ENCODE data around the gene TAS2R30.
"Not testable (repeated sequence)": the region's sequence is repeated elsewhere in the genome, so short reads cannot be mapped to it uniquely, and the experiment has no call there.

The TAS2R30 gene

DNA sequence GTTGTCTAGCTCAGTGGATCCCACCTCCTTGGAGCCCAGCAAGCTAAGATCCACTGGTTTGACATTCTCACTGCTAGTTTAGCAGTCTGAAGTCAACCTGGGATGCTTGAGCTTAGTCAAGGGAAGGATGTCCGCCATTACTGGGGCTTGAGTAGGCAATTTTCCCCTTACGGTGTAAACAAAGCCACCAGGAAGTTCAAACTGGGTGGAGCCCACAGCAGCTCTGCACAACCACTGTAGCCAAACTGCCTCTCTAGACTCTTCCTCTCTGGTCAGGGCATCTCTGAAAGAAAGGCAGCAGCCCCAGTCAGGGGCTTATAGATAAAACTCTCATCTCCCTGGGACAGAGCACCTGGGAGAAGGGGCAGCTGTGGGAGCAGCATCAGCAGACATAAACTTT lies 25.6 kb downstream of the TAS2R30 start:
- Mint-ChIP-seq H3K27me3 (ENCODE audit: low read depth) (no peaks in the 10 kb centered on the region), H3K27ac (no peak overlapping the region), H3K36me3 (ENCODE audit: low read depth) (peaks cover 85% of the 10 kb centered on the region), H3K9me3 (peaks cover 70% of the 10 kb centered on the region), H3K4me1 (no peaks in the 10 kb centered on the region), H3K4me3 (no peak overlapping the region)
- TF ChIP-seq, protein P1, sequence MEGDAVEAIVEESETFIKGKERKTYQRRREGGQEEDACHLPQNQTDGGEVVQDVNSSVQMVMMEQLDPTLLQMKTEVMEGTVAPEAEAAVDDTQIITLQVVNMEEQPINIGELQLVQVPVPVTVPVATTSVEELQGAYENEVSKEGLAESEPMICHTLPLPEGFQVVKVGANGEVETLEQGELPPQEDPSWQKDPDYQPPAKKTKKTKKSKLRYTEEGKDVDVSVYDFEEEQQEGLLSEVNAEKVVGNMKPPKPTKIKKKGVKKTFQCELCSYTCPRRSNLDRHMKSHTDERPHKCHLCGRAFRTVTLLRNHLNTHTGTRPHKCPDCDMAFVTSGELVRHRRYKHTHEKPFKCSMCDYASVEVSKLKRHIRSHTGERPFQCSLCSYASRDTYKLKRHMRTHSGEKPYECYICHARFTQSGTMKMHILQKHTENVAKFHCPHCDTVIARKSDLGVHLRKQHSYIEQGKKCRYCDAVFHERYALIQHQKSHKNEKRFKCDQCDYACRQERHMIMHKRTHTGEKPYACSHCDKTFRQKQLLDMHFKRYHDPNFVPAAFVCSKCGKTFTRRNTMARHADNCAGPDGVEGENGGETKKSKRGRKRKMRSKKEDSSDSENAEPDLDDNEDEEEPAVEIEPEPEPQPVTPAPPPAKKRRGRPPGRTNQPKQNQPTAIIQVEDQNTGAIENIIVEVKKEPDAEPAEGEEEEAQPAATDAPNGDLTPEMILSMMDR (IDR thresholded peaks at IDR 0.05; ENCODE audit: unreplicated experiment in 3 of 3): no peak

DNA sequence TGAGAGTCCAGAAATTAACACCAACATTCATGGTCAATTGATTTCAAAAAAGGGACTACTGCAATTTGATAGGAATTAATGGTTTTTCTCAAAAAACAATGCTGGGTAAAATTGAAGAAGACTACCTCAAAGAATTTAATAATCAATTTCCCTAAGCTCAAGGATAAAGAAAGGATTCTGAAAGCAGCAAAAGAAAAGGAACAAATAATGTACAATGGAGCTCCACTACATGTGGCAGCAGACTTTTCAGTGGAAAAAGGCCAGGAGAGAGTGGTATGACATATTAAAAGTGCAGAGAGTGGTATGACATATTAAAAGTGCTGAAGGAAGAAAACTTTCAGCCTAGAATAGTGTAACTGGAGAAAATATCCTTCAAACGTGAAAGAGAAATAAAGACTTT lies 26.7 kb downstream of the TAS2R30 start:
- Mint-ChIP-seq H3K36me3 (ENCODE audit: low read depth) (peaks cover 82% of the 10 kb centered on the region), H3K4me1 (no peaks in the 10 kb centered on the region), H3K9me3 (peaks cover 65% of the 10 kb centered on the region), H3K4me3 (no peak overlapping the region), H3K27ac (no peak overlapping the region), H3K27me3 (ENCODE audit: low read depth) (no peaks in the 10 kb centered on the region)
- TF ChIP-seq, protein P1 (IDR thresholded peaks at IDR 0.05; ENCODE audit: unreplicated experiment in 3 of 3): no peak

DNA sequence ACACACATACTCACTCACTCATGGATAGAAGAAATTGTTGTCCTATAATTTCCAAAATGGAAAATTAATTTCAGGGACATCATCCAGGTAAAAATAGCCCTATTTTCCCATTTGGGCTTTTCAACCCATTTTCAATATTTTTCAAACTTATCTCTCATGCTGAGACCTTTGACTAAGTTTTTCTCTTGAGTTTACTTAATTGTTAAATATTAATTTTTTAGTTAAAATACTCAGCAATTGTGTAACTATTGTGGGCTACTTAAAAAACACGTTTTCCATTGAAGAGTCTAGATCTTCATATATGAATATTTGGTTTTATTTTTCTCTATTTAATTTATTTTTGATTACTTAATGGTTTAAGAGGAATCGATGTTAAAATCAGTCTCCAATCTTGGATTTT lies 28.2 kb downstream of the TAS2R30 start:
- Mint-ChIP-seq H3K4me3 (no peak overlapping the region), H3K9me3 (peaks cover 57% of the 10 kb centered on the region), H3K27ac (no peak overlapping the region), H3K36me3 (ENCODE audit: low read depth) (peaks cover 82% of the 10 kb centered on the region), H3K27me3 (ENCODE audit: low read depth) (no peaks in the 10 kb centered on the region), H3K4me1 (no peaks in the 10 kb centered on the region)
- TF ChIP-seq, protein P1 (IDR thresholded peaks at IDR 0.05; ENCODE audit: unreplicated experiment in 3 of 3): no peak

DNA sequence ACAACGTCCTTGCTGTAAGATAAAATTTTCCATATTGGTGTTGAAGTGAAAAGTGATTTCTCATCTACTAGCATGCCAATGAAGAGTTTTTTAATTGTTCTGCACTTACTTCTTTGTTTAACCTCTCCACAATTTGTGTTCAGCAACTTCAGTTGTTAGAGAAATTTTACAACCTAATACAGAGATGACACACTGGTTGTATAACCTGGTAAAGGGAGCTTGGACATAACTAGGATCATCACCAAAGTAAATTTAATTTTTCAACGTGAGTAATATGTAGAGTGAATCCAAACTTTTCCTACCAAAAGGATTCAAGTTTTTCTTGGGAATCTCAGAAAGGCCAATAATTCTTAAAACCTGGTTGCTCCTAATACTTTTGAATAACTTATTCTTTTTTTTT lies 28.9 kb downstream of the TAS2R30 start:
- no peaks in the 10 kb centered on the region for H3K4me1 Mint-ChIP-seq

DNA sequence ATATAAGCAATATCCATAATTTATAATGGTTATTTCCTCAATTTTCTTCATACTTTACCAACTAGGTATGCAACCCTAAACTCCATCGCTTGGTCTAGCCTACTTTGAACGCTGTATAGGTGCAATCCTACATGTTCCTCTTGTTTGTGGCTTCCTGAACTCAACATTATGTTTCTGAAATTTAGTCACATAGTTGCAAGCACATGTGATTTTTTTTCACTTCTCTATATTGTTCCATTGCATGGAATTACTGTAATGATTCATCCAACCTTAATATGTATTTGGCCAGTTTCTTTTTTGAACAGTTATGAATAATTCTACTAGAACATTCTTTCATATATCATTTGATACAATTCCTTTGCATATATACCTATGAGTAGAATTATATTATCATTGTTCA lies 39.5 kb downstream of the TAS2R30 start:
- H3K4me3 Mint-ChIP-seq: not testable (repeated sequence)

More for the DNA sequence above, 28.9 kb downstream of the TAS2R30 start:
- H3K27me3 Mint-ChIP-seq (ENCODE audit: low read depth): no peaks in the 10 kb centered on the region
- no peak overlapping the region for H3K4me3 Mint-ChIP-seq
- H3K9me3 Mint-ChIP-seq: peaks cover 49% of the 10 kb centered on the region
- no peak overlapping the region for H3K27ac Mint-ChIP-seq
- TF ChIP-seq, protein P1 (IDR thresholded peaks at IDR 0.05; ENCODE audit: unreplicated experiment in 3 of 3): no peak
- H3K36me3 Mint-ChIP-seq (ENCODE audit: low read depth): peaks cover 79% of the 10 kb centered on the region

DNA sequence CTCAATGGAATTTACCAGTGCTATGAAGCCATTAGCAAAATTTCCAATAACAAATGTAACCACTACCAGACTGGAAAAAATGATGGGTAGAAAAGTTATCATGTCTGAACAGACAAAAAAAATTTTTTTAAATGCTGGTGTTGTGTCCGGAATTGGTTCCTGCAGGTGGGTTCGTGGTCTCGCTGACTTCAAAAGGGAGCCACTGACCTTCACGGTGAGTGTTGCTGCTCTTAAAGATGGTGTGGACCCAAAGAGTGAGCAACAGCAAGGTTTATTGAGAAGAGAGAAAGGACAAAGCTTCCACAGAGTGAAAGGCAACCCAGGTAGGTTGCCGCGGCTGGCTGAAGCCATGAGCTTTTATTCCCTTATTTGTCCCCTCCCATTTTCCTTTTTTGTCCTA lies 42.3 kb downstream of the TAS2R30 start, which contains the start of gene TAS2R43:
Gene TAS2R43, minus strand, starts transcription at position 186 of the 400 bp plus-strand sequence. Its CDS starts 84 bp downstream, at position 102.
- TF ChIP-seq, protein P1 (IDR thresholded peaks at IDR 0.05; ENCODE audit: unreplicated experiment in 3 of 3): no peak
- Mint-ChIP-seq H3K9me3 (peaks cover 3% of the 10 kb centered on the region), H3K36me3 (ENCODE audit: low read depth) (peaks cover 34% of the 10 kb centered on the region)

More for the DNA sequence above, 39.5 kb downstream of the TAS2R30 start:
- Mint-ChIP-seq H3K36me3 (ENCODE audit: low read depth) (peaks cover 42% of the 10 kb centered on the region), H3K9me3 (peaks cover 10% of the 10 kb centered on the region)
- not testable (repeated sequence) for H3K27me3 Mint-ChIP-seq (ENCODE audit: low read depth); H3K4me1 Mint-ChIP-seq; H3K27ac Mint-ChIP-seq

More for the DNA sequence above, 42.3 kb downstream of the TAS2R30 start, which contains the start of gene TAS2R43:
- Mint-ChIP-seq H3K27me3 (ENCODE audit: low read depth) (no peaks in the 10 kb centered on the region), H3K27ac (no peak within 1 kb of the TSS), H3K4me1 (no peaks in the 10 kb centered on the region), H3K4me3 (no peak within 1 kb of the TSS)

Measured in nephron (organoid).